ENCODE results near the gene KRT6A.

KRT6A gene

GRCh38 chr12:52530905-52531304 is 37.8 kb upstream of the KRT6A start:
- Histone ChIP-seq H3K4me2 (ENCODE audit: low read length, poor library complexity, severe bottlenecking) (no peak overlapping the region), H3K4me3 (ENCODE audit: insufficient read depth in 1 of 2, low read depth in 1 of 2, low read length in 2 of 2) (no peak overlapping the region), H4K8ac (ENCODE audit: low read length) (no peak overlapping the region), H3K36me3 (ENCODE audit: control insufficient read depth in 1 of 2, insufficient read depth in 2 of 2, low read depth in 1 of 2, low read length in 2 of 2) (no peaks in the 10 kb centered on the region), H4K91ac (ENCODE audit: low read length) (no peak overlapping the region), H3K27ac (ENCODE audit: low read length, poor library complexity, severe bottlenecking) (no peak overlapping the region), H2AK5ac (ENCODE audit: low read length, severe bottlenecking) (no peak overlapping the region), H2BK12ac (ENCODE audit: low read length in 2 of 2) (no peak overlapping the region), H3K27me3 (ENCODE audit: control insufficient read depth in 1 of 2, insufficient read depth in 1 of 2, low read length in 2 of 2) (peaks cover 9 to 67% of the 10 kb centered on the region in 2 experiments), H2BK120ac (ENCODE audit: low read depth, low read length) (no peak overlapping the region), H3K4me1 (ENCODE audit: control insufficient read depth, insufficient read depth, low read depth, low read length) (no peaks in the 10 kb centered on the region), H2AFZ (ENCODE audit: low read depth, low read length) (no peak overlapping the region), H3K14ac (ENCODE audit: low read length in 2 of 2) (no peak overlapping the region), H3K79me1 (replicated peaks; ENCODE audit: low read length, poor library complexity, severe bottlenecking) (no peaks in the 10 kb centered on the region), H3K9ac (ENCODE audit: low read length) (no peak overlapping the region), H2BK15ac (ENCODE audit: low read depth, poor library complexity, severe bottlenecking) (no peak overlapping the region), H3K4ac (ENCODE audit: low read depth in 1 of 2, low read length in 2 of 2) (no peak overlapping the region), H3K23ac (ENCODE audit: low read length in 2 of 2) (no peak overlapping the region), H3K9me3 (ENCODE audit: control insufficient read depth, low read length) (no peaks in the 10 kb centered on the region), H2BK5ac (ENCODE audit: low read depth, low read length, poor library complexity, severe bottlenecking) (no peak overlapping the region), H3K18ac (ENCODE audit: low read depth in 1 of 2, low read length in 2 of 2) (no peak overlapping the region)
- WGBS, result 57% methylated on average over 1 of the region's 2 CpGs
- no peak for DNase-seq

GRCh38 chr12:52530366-52530765 is 37.3 kb upstream of the KRT6A start:
- Histone ChIP-seq H3K18ac (ENCODE audit: low read depth in 1 of 2, low read length in 2 of 2) (no peak overlapping the region), H2AK5ac (ENCODE audit: low read length, severe bottlenecking) (no peak overlapping the region), H2BK12ac (ENCODE audit: low read length in 2 of 2) (no peak overlapping the region), H3K4me3 (ENCODE audit: insufficient read depth in 1 of 2, low read depth in 1 of 2, low read length in 2 of 2) (no peak overlapping the region), H3K4me2 (ENCODE audit: low read length, poor library complexity, severe bottlenecking) (no peak overlapping the region), H3K27me3 (ENCODE audit: control insufficient read depth in 1 of 2, insufficient read depth in 1 of 2, low read length in 2 of 2) (peaks cover 9 to 73% of the 10 kb centered on the region in 2 experiments), H3K9ac (ENCODE audit: low read length) (no peak overlapping the region), H2BK5ac (ENCODE audit: low read depth, low read length, poor library complexity, severe bottlenecking) (no peak overlapping the region), H3K9me3 (ENCODE audit: control insufficient read depth, low read length) (no peaks in the 10 kb centered on the region), H3K14ac (ENCODE audit: low read length in 2 of 2) (no peak overlapping the region), H4K91ac (ENCODE audit: low read length) (no peak overlapping the region), H3K23ac (ENCODE audit: low read length in 2 of 2) (no peak overlapping the region), H2BK120ac (ENCODE audit: low read depth, low read length) (no peak overlapping the region), H3K79me1 (replicated peaks; ENCODE audit: low read length, poor library complexity, severe bottlenecking) (no peaks in the 10 kb centered on the region), H4K8ac (ENCODE audit: low read length) (no peak overlapping the region), H3K4me1 (ENCODE audit: control insufficient read depth, insufficient read depth, low read depth, low read length) (no peaks in the 10 kb centered on the region), H3K4ac (ENCODE audit: low read depth in 1 of 2, low read length in 2 of 2) (no peak overlapping the region), H3K36me3 (ENCODE audit: control insufficient read depth in 1 of 2, insufficient read depth in 2 of 2, low read depth in 1 of 2, low read length in 2 of 2) (no peaks in the 10 kb centered on the region), H2BK15ac (ENCODE audit: low read depth, poor library complexity, severe bottlenecking) (no peak overlapping the region), H2AFZ (ENCODE audit: low read depth, low read length) (no peak overlapping the region), H3K27ac (ENCODE audit: low read length, poor library complexity, severe bottlenecking) (no peak overlapping the region)
- no peak for DNase-seq
- WGBS, result 84% methylated on average over 2 of the region's 2 CpGs

- Histone ChIP-seq H3K4me2 (ENCODE audit: low read length, poor library complexity, severe bottlenecking) (no peak overlapping the region), H2BK120ac (ENCODE audit: low read depth, low read length) (no peak overlapping the region), H3K4me3 (ENCODE audit: insufficient read depth in 1 of 2, low read depth in 1 of 2, low read length in 2 of 2) (no peak overlapping the region), H2AFZ (ENCODE audit: low read depth, low read length) (no peak overlapping the region), H2BK15ac (ENCODE audit: low read depth, poor library complexity, severe bottlenecking) (no peak overlapping the region), H3K27me3 (ENCODE audit: control insufficient read depth in 1 of 2, insufficient read depth in 1 of 2, low read length in 2 of 2) (peaks cover 9 to 76% of the 10 kb centered on the region in 2 experiments), H3K4me1 (ENCODE audit: control insufficient read depth, insufficient read depth, low read depth, low read length) (no peaks in the 10 kb centered on the region), H3K9ac (ENCODE audit: low read length) (no peak overlapping the region), H3K18ac (ENCODE audit: low read depth in 1 of 2, low read length in 2 of 2) (no peak overlapping the region), H3K4ac (ENCODE audit: low read depth in 1 of 2, low read length in 2 of 2) (no peak overlapping the region), H4K91ac (ENCODE audit: low read length) (no peak overlapping the region), H3K14ac (ENCODE audit: low read length in 2 of 2) (no peak overlapping the region), H4K8ac (ENCODE audit: low read length) (no peak overlapping the region), H3K27ac (ENCODE audit: low read length, poor library complexity, severe bottlenecking) (no peak overlapping the region), H2BK12ac (ENCODE audit: low read length in 2 of 2) (no peak overlapping the region), H3K23ac (ENCODE audit: low read length in 2 of 2) (no peak overlapping the region), H3K79me1 (replicated peaks; ENCODE audit: low read length, poor library complexity, severe bottlenecking) (no peaks in the 10 kb centered on the region), H2AK5ac (ENCODE audit: low read length, severe bottlenecking) (no peak overlapping the region), H3K9me3 (ENCODE audit: control insufficient read depth, low read length) (no peaks in the 10 kb centered on the region), H2BK5ac (ENCODE audit: low read depth, low read length, poor library complexity, severe bottlenecking) (no peak overlapping the region), H3K36me3 (ENCODE audit: control insufficient read depth in 1 of 2, insufficient read depth in 2 of 2, low read depth in 1 of 2, low read length in 2 of 2) (no peaks in the 10 kb centered on the region)
- no peak for DNase-seq
- WGBS, result 64% methylated on average over 9 of the region's 9 CpGs
Measured at GRCh38 chr12:52529846-52530245, 36.8 kb upstream of the KRT6A start.

GRCh38 chr12:52529417-52529816 is 36.4 kb upstream of the KRT6A start:
- no peak overlapping the region for H3K4ac ChIP-seq (ENCODE audit: low read depth in 1 of 2, low read length in 2 of 2)
- H3K18ac ChIP-seq (ENCODE audit: low read depth in 1 of 2, low read length in 2 of 2), result no peak overlapping the region
- no peaks in the 10 kb centered on the region for H3K79me1 ChIP-seq (replicated peaks; ENCODE audit: low read length, poor library complexity, severe bottlenecking)
- H2BK12ac ChIP-seq (ENCODE audit: low read length in 2 of 2), result no peak overlapping the region
- no peak overlapping the region for H3K14ac ChIP-seq (ENCODE audit: low read length in 2 of 2)
- H3K9me3 ChIP-seq (ENCODE audit: control insufficient read depth, low read length), result no peaks in the 10 kb centered on the region
- no peak overlapping the region for H3K4me2 ChIP-seq (ENCODE audit: low read length, poor library complexity, severe bottlenecking)
- no peak overlapping the region for H2BK5ac ChIP-seq (ENCODE audit: low read depth, low read length, poor library complexity, severe bottlenecking)
- 82% methylated on average over 2 of the region's 2 CpGs for WGBS
- H4K91ac ChIP-seq (ENCODE audit: low read length), result no peak overlapping the region
- H3K36me3 ChIP-seq (ENCODE audit: control insufficient read depth in 1 of 2, insufficient read depth in 2 of 2, low read depth in 1 of 2, low read length in 2 of 2), result no peaks in the 10 kb centered on the region
- H3K27me3 ChIP-seq (ENCODE audit: control insufficient read depth in 1 of 2, insufficient read depth in 1 of 2, low read length in 2 of 2), result peaks cover 9 to 74% of the 10 kb centered on the region in 2 experiments
- no peak overlapping the region for H4K8ac ChIP-seq (ENCODE audit: low read length)
- no peak overlapping the region for H2BK15ac ChIP-seq (ENCODE audit: low read depth, poor library complexity, severe bottlenecking)
- no peak overlapping the region for H2BK120ac ChIP-seq (ENCODE audit: low read depth, low read length)
- H3K9ac ChIP-seq (ENCODE audit: low read length), result no peak overlapping the region
- H2AK5ac ChIP-seq (ENCODE audit: low read length, severe bottlenecking), result no peak overlapping the region
- H2AFZ ChIP-seq (ENCODE audit: low read depth, low read length), result no peak overlapping the region
- no peak overlapping the region for H3K4me3 ChIP-seq (ENCODE audit: insufficient read depth in 1 of 2, low read depth in 1 of 2, low read length in 2 of 2)
- H3K27ac ChIP-seq (ENCODE audit: low read length, poor library complexity, severe bottlenecking), result no peak overlapping the region
- no peak overlapping the region for H3K23ac ChIP-seq (ENCODE audit: low read length in 2 of 2)
- H3K4me1 ChIP-seq (ENCODE audit: control insufficient read depth, insufficient read depth, low read depth, low read length), result no peaks in the 10 kb centered on the region
- no peak for DNase-seq

Measured in mesenchymal stem cell (in vitro differentiated cells and primary cell).